Ovary (tissue), 3 donors: ENCODE data around the gene ATG9B.

Source experiments
- CTCF ChIP-seq, 3 donors: fragments of 450-650 bp in 2 of 3; fragments of 200-600 bp in 1 of 3; IDR thresholded peaks; one replicate each; pipeline versions ENCODE4 v1.5.1 to v1.8.0; 2016 to 2022; ENCODE audit warnings: antibody characterized with exemption in 3 of 3, mild to moderate bottlenecking in 1 of 3
- EP300 ChIP-seq: sonication (generic); formaldehyde crosslinking; IDR thresholded peaks from one replicate; pipeline ENCODE4 v1.6.1; 2017; ENCODE audit warnings: antibody characterized with exemption
- POLR2A ChIP-seq: fragments of 450-650 bp; IDR thresholded peaks from one replicate; pipeline ENCODE4 v1.6.1; 2017; ENCODE audit warnings: antibody characterized with exemption, mild to moderate bottlenecking, moderate library complexity
- donor health status: DM: no; HTN: no; CAD: no.

- TF ChIP-seq CTCF (IDR thresholded peaks at IDR 0.05) = no peak
- no peak for TF ChIP-seq EP300
- TF ChIP-seq POLR2A = no peak
Measured at GRCh38 chr7:151031011-151031410, 6.7 kb upstream of the ATG9B start.
